GM13976 (cell line): ENCODE data around the gene LINC01488.

Source experiments
- DNase-seq: peaks from one replicate; pipeline ENCODE4 v3.0.0; 2012; ENCODE audit warnings: low spot score
- CTCF ChIP-seq: IDR thresholded peaks from 2 replicates; pipeline ENCODE4 v1.5.1; 2012; ENCODE audit warnings: borderline replicate concordance, mild to moderate bottlenecking; ENCODE audit not compliant: insufficient read depth; ENCODE audit errors: extremely low read depth, missing control alignments, control extremely low read depth
- in situ Hi-C: fragments of 300-500 bp; cut with MboI; formaldehyde crosslinking; loops from one replicate; pipeline ENCODE4 v1.12.0; 2022; ENCODE audit warnings: low sequenced_read_pairs, mixed read lengths, inconsistent platforms; ENCODE audit not compliant: unreplicated experiment

The LINC01488 gene

GRCh38 chr11:69467196-69467595 is 14.3 kb upstream of the LINC01488 start:
- in situ Hi-C loops, result no loop called here
- TF ChIP-seq CTCF, result no peak

GRCh38 chr11:69467646-69468045 is 13.8 kb upstream of the LINC01488 start:
- DNase-seq, result peak; percentile 76
- in situ Hi-C loops, result no loop called here
- TF ChIP-seq CTCF, result no peak

More at GRCh38 chr11:69467196-69467595, 14.3 kb upstream of the LINC01488 start:
- DNase-seq, result no peak

GRCh38 chr11:69468221-69468620 is 13.2 kb upstream of the LINC01488 start:
- no peak for DNase-seq
- in situ Hi-C loops, result no loop called here
- TF ChIP-seq CTCF, result no peak

GRCh38 chr11:69468911-69469885 is 12.3 kb upstream of the LINC01488 start:
- no peak for TF ChIP-seq CTCF
- in situ Hi-C loops, result no loop called here
- DNase-seq, result no peak

GRCh38 chr11:69470301-69470700 is 11.2 kb upstream of the LINC01488 start:
- in situ Hi-C loops, result no loop called here
- no peak for DNase-seq
- TF ChIP-seq CTCF, result no peak

GRCh38 chr11:69470793-69471728 is 10.4 kb upstream of the LINC01488 start:
- in situ Hi-C loops, result no loop called here
- DNase-seq, result no peak
- no peak for TF ChIP-seq CTCF
